K562 treated with DMSO at 1 percent for 12 hours (cell line): ENCODE measurements around the gene ADH1C. TPM values are rescaled to one million over a fixed set of nuclear protein-coding genes. Genes with fewer than 3 reads are reported as not detected.

ENCODE experiments used
- total RNA-seq: library from RNA; unstranded; fragments of 300-600 nt; gene quantifications from 2 replicates; pipeline ENCODE4 v1.2.3, GENCODE V29; 2022; ENCODE audit not compliant: insufficient read depth

The ADH1C gene
- total RNA-seq: not detected in 2 replicates

DNA sequence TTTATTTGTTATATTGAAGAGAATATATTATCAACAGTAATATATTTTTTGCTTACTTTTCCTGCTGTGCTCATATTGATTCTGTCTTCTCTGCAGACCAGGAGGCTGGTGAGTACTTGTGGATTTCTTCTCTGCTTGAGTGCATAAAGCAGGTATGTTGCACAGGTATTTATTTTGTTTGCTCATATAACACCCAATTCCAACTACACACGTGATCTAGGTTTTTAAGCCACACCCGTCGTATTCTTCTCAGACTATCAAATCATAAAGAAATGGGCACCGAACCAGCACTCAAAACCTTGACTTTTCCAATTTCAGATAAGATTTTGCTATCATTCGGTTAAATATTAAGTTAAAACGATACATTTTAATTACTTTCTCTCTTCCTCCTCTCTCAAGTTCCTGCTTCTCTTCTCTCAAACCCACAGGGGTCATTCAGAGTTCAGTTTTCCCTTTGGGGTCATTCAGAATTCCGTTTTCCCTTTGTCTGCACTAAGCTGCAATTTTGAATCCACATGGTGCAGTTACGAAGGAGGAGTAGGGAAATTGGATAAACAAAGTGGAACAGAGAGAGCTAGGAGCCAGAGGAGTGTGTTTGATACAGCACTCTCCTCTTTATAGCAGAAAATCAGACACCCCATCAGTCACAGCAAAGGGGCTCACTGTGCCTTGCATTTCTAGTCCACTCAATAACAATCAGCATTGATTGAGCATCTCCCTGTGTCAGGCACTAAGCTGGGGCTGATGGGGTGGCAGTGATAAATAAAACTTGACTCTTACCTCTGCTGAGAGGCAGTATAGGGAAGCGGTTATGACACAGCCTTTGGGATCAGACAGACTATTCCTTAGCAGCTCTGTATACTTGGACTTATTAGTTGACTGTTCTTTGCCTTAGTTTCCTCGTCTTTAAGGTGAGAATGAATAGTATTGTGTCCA lies at the start of gene ADH1C:
Gene ADH1C (minus strand): TSS at position 145 of the 936 bp plus-strand sequence. CDS start 71 bp downstream, at position 74.

GRCh38 chr4:99321241-99322191 lies 31.0 kb downstream of the ADH1C start, which contains the start of gene ADH1B:
ADH1B (minus strand) TSS chr4:99321401; CDS start chr4:99321331, 70 bp downstream.

DNA sequence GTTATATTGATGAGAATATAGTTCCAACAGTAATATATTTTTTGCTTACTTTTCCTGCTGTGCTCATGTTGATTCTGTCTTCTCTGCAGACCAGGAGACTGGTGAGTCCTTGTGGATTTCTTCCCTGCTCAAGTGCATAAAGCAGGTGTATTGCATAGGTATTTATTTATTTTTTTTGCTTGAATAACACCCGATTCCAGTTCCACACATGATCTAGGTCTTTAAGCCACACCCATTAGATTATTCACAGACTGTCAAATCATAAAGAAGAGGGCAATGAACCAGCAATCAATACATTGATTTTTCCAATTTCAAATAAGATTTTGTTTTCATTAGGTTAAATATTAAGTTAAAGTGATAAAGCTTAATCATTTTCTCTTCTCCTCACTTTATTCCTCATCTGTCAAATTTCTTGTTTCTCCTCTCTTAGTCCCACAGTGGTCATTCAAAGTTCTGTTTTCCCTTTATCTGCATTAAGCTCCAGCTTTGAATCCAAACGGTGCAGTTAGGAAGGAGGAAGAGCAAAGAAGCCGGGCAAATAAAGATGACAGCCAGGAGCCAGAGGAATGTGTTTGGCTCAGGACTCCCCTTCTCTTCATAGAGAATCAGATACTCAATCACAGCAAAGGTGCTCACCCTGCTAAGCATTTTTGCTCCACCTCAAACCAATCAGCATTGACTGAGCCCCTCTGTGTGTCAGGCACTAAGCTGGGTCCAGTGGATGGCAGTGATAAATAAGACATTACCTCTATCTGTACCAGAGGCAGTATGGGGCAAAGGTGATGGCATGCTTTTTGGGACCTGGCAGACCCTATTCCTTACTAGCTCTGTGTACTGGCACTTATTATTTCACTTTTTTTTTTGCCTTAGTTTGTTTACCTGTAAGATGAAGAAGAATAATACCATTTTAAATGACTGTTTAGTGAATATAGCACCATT lies 61.4 kb downstream of the ADH1C start, which contains the start of gene ADH1A:
Gene ADH1A (minus strand): TSS at position 138 of the 939 bp plus-strand sequence. CDS start 71 bp downstream, at position 67.

Other genes starting within 250 kb of the ADH1C start
- gene ADH4, start 208.4 kb downstream of the ADH1C start, total RNA-seq: not detected in 2 replicates
- gene ADH6, start 133.5 kb downstream of the ADH1C start, total RNA-seq: not detected in 2 replicates
- not detected in 2 replicates for gene ADH1A, start 61.8 kb downstream of the ADH1C start, total RNA-seq
- not detected in 2 replicates for gene ADH1B, start 31.3 kb downstream of the ADH1C start, total RNA-seq
- gene ADH7, start 82.6 kb upstream of the ADH1C start, total RNA-seq: not detected in 2 replicates
- not detected in 2 replicates for gene C4orf17, start 158.3 kb upstream of the ADH1C start, total RNA-seq
- gene TRMT10A, start 211.3 kb upstream of the ADH1C start, total RNA-seq: 1.9 and 5.0 TPM in 2 replicates
- gene MTTP, start 222.1 kb upstream of the ADH1C start, total RNA-seq: not detected in 2 replicates